ENCODE measurements around the gene WDFY3. TPM values are rescaled to one million over a fixed set of nuclear protein-coding genes. Genes with fewer than 3 reads are reported as not detected.

The WDFY3 gene
- total and polyA plus RNA-seq, 2 of the 13 experiments (the other 11 are each of a cell fraction or from before 2014, with no cell fraction given): 16.7 to 24.5 TPM

GRCh38 chr4:84632092-84632491 is 334.4 kb downstream of the WDFY3 start:
- ChIA-PET CTCF (ENCODE audit: low intra/inter-chr PET ratio, low total read pairs) (no interaction called here), POLR2A (no interaction called here)
- Histone ChIP-seq H4K20me1 (ENCODE audit: insufficient read depth, low read length) (no peaks in the 10 kb centered on the region), H3K4me2 (ENCODE audit: low read depth, low read length) (no peak overlapping the region), H3K9me3 (ENCODE audit: low read length) (no peaks in the 10 kb centered on the region), H3K4me1 (ENCODE audit: insufficient read depth, low read length) (no peaks in the 10 kb centered on the region), H3K36me3 (replicated peaks in 1 of 2; ENCODE audit: control insufficient read depth in 1 of 2, insufficient read depth in 2 of 2, low read length in 2 of 2) (no peaks in the 10 kb centered on the region), H3K9ac (ENCODE audit: insufficient read depth, low read depth, low read length) (no peak overlapping the region), H3K27me3 (ENCODE audit: control insufficient read depth in 1 of 2, insufficient read depth in 2 of 2, low read length in 2 of 2) (no peaks in the 10 kb centered on the region), H3K4me3 (replicated peaks in 1 of 3; ENCODE audit: insufficient read depth in 1 of 3, low read depth in 2 of 3, low read length in 3 of 3) (no peak overlapping the region), H3K27ac (ENCODE audit: extremely low read length, insufficient read depth, low read length) (no peak overlapping the region), H2AFZ (ENCODE audit: low read length) (no peak overlapping the region), H3K79me2 (ENCODE audit: insufficient read depth, low read length) (no peaks in the 10 kb centered on the region)
- no peak for DNase-seq (ENCODE audit: low spot score)
- no TSS peak for BruUV-seq (replicated peaks)
- intact Hi-C loops (cut with micrococcal nuclease; ENCODE audit: unreplicated experiment): no loop called here
- in situ Hi-C loops (cut with HindIII; ENCODE audit: extremely low pct_ligation_motif_present, low pct_unique_long_range_greater_than_20kb): no loop called here
- WGBS (ENCODE audit: low lambda C conversion rate): 100% methylated on average over 2 of the region's 2 CpGs
- TF ChIP-seq CSRNP2 (CRISPR knock-in tag; conservative IDR thresholded peaks at IDR 0.05; ENCODE audit: low read depth) (no peak), ZNF609 (CRISPR knock-in tag; IDR thresholded peaks at IDR 0.05; ENCODE audit: borderline replicate concordance) (no peak), ZEB1 (IDR thresholded peaks at IDR 0.05; ENCODE audit: insufficient replicate concordance, low read depth) (no peak), ATAD3A (CRISPR knock-in tag; IDR thresholded peaks at IDR 0.05) (no peak), ZNF781 (CRISPR knock-in tag; IDR thresholded peaks at IDR 0.05; ENCODE audit: borderline replicate concordance, not compliant biosample characterization) (no peak), TARDBP (CRISPR knock-in tag; IDR thresholded peaks at IDR 0.05) (no peak), RCOR2 (CRISPR knock-in tag; IDR thresholded peaks at IDR 0.05) (no peak), MXI1 (IDR thresholded peaks at IDR 0.05; ENCODE audit: borderline replicate concordance, low read depth, low read length) (no peak), ZNF136 (CRISPR knock-in tag; IDR thresholded peaks at IDR 0.05; ENCODE audit: low read depth) (no peak), ZNF567 (CRISPR knock-in tag; IDR thresholded peaks at IDR 0.05; ENCODE audit: borderline replicate concordance) (no peak), ZFP37 (CRISPR knock-in tag; IDR thresholded peaks at IDR 0.05; ENCODE audit: borderline replicate concordance) (no peak), IRX3 (CRISPR knock-in tag; IDR thresholded peaks at IDR 0.05; ENCODE audit: borderline replicate concordance, low read depth) (no peak), CC2D1A (CRISPR knock-in tag; IDR thresholded peaks at IDR 0.05) (no peak), RXRA (CRISPR knock-in tag; IDR thresholded peaks at IDR 0.05) (no peak)
- no peak for ATAC-seq
- FAIRE-seq: no peak
